Gastrocnemius medialis (tissue), 4 donors: ENCODE results near the gene FANCE.

Experiments
- POLR2A ChIP-seq, 2 donors: fragments of 450-650 bp; IDR thresholded peaks; one replicate each; pipeline ENCODE4 v1.6.1; 2017; ENCODE audit warnings: antibody characterized with exemption in 2 of 2, mild to moderate bottlenecking in 2 of 2, moderate library complexity in 2 of 2
- TF ChIP-seq, protein P1 (sequence below), 5 experiments: fragments of 450-650 bp in 3 of 5; fragments of 200-600 bp in 2 of 5; sonication (generic) in 2 of 5; IDR thresholded peaks in 4 of 5; conservative IDR thresholded peaks in 1 of 5; 1 replicate in 4 of 5; 2 replicates in 1 of 5; pipeline ENCODE4 v1.5.1; 2016 to 2019; ENCODE audit warnings: antibody characterized with exemption in 5 of 5, mild to moderate bottlenecking in 3 of 5, moderate library complexity in 3 of 5

DNA sequence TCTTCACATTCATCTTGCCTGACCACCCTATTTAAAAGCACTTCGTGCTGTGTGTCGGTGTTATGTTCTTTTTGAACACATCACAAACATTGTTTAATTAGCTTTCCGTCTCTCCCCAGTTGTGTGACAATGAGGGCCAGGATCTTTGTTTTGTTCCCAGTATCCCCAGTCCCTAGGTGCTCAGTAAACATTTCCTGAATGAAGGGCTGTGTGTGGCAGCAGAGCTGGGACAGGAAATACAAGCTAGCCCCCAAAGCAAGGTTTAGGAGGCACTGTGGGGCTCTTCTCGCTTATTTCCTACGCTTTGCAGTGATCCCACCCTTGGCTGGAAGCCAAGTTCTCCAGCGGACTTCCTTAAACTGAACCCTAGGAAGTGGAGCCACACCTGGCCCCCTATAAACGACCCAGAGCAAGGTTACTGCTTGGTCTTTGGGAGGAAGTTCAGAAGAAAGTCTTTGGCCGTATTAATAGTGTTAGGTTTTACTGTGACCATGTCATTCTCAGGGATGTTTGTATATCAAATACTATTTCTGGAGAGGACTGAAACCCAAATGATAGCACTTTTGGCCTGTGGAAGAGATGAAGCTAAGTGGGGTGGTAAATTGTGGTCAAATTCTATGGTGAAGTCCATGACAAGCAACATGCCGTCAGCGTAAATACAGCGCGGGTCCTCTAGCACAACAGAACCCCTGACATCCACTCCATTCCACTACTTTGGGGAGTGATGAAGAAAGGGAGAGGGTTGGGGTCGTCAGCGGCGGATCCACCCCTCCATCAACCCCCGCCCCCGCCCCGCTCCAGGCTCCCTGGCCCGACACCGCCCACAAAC, 570 bp upstream of the FANCE start:
- TF ChIP-seq, protein P1, sequence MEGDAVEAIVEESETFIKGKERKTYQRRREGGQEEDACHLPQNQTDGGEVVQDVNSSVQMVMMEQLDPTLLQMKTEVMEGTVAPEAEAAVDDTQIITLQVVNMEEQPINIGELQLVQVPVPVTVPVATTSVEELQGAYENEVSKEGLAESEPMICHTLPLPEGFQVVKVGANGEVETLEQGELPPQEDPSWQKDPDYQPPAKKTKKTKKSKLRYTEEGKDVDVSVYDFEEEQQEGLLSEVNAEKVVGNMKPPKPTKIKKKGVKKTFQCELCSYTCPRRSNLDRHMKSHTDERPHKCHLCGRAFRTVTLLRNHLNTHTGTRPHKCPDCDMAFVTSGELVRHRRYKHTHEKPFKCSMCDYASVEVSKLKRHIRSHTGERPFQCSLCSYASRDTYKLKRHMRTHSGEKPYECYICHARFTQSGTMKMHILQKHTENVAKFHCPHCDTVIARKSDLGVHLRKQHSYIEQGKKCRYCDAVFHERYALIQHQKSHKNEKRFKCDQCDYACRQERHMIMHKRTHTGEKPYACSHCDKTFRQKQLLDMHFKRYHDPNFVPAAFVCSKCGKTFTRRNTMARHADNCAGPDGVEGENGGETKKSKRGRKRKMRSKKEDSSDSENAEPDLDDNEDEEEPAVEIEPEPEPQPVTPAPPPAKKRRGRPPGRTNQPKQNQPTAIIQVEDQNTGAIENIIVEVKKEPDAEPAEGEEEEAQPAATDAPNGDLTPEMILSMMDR (IDR thresholded peaks at IDR 0.05 in 4 of 5, conservative IDR thresholded peaks at IDR 0.05 in 1 of 5), result no peak
- TF ChIP-seq POLR2A (IDR thresholded peaks at IDR 0.05), result no peak
